CD14-positive monocyte (primary cell): ENCODE measurements around the gene ZNF132. TPM values are rescaled to one million over a fixed set of nuclear protein-coding genes. Genes with fewer than 3 reads are reported as not detected.

Source experiments
- DNase-seq, 3 donors: peaks; one replicate each; pipeline ENCODE4 v3.0.0-alpha.2; 2011 to 2022
- H2AFZ ChIP-seq: 2 replicates; pipeline ENCODE4 v1.6.0; 2012; ENCODE audit warnings: mild to moderate bottlenecking, low read depth, low read length, inconsistent platforms; ENCODE audit not compliant: insufficient read depth, poor library complexity, severe bottlenecking
- H3K27ac ChIP-seq, 2 donors: 1 replicate in 1 of 2; 2 replicates in 1 of 2; pipeline ENCODE4 v1.5.1; 2012 to 2013; ENCODE audit warnings: low read length in 2 of 2, control low read depth in 1 of 2, inconsistent platforms in 1 of 2, low read depth in 1 of 2, mild to moderate bottlenecking in 1 of 2
- H3K27me3 ChIP-seq, 2 donors: one replicate each; pipeline versions ENCODE4 v1.6.0 to v1.6.1; 2011 to 2013; ENCODE audit warnings: low read length in 2 of 2; ENCODE audit not compliant: control insufficient read depth in 2 of 2, insufficient read depth in 2 of 2
- H3K36me3 ChIP-seq, 2 donors: replicated peaks in 1 of 2; 1 replicate in 1 of 2; 2 replicates in 1 of 2; pipeline versions ENCODE4 v1.5.1 to v1.6.1; 2012 to 2013; ENCODE audit warnings: low read length in 2 of 2, control low read depth in 1 of 2, inconsistent platforms in 1 of 2, mild to moderate bottlenecking in 1 of 2; ENCODE audit not compliant: insufficient read depth in 2 of 2, control insufficient read depth in 1 of 2
- H3K4me1 ChIP-seq, 2 donors: 1 replicate in 1 of 2; 2 replicates in 1 of 2; pipeline versions ENCODE4 v1.5.1 to v1.6.1; 2012 to 2013; ENCODE audit warnings: low read length in 2 of 2, control low read depth in 1 of 2, inconsistent platforms in 1 of 2, mild to moderate bottlenecking in 1 of 2, moderate library complexity in 1 of 2; ENCODE audit not compliant: insufficient read depth in 2 of 2, control insufficient read depth in 1 of 2
- H3K4me2 ChIP-seq: replicated peaks from 2 replicates; pipeline ENCODE3; 2012; ENCODE audit warnings: low read length, moderate library complexity, mild to moderate bottlenecking; ENCODE audit not compliant: poor library complexity, severe bottlenecking; ENCODE audit errors: extremely low read depth
- H3K4me3 ChIP-seq, 3 experiments: fragments of 200-600 bp in 1 of 3; sonication (generic) in 1 of 3; replicated peaks in 1 of 3; 1 replicate in 2 of 3; 2 replicates in 1 of 3; pipeline ENCODE4 v1.5.1; 2011 to 2013; ENCODE audit warnings: low read length in 3 of 3, mild to moderate bottlenecking in 3 of 3, control low read depth in 2 of 3, low read depth in 2 of 3, inconsistent platforms in 1 of 3, moderate library complexity in 1 of 3
- H3K79me2 ChIP-seq: 2 replicates; pipeline ENCODE4 v1.6.0; 2012; ENCODE audit warnings: mild to moderate bottlenecking, control low read depth, inconsistent platforms, low read length, moderate library complexity; ENCODE audit not compliant: insufficient read depth
- H3K9ac ChIP-seq: 2 replicates; pipeline ENCODE4 v1.6.0; 2017; ENCODE audit warnings: low read length, mild to moderate bottlenecking; ENCODE audit not compliant: insufficient read depth, poor library complexity, severe bottlenecking
- H3K9me3 ChIP-seq, 2 donors: replicated peaks in 1 of 2; 1 replicate in 1 of 2; 2 replicates in 1 of 2; pipeline versions ENCODE4 v1.5.1 to v1.6.1; 2012 to 2013; ENCODE audit warnings: low read length in 2 of 2, control low read depth in 1 of 2; ENCODE audit not compliant: control insufficient read depth in 1 of 2, insufficient read depth in 1 of 2
- H4K20me1 ChIP-seq: 2 replicates; pipeline ENCODE4 v1.6.0; 2012; ENCODE audit warnings: mild to moderate bottlenecking, low read length, control low read depth, moderate library complexity; ENCODE audit not compliant: insufficient read depth
- H3K27ac Mint-ChIP-seq, 7 donors: one replicate each; pipeline ENCODE4 v1.8.0; 2020; ENCODE audit warnings: mild to moderate bottlenecking in 7 of 7, mixed read lengths in 7 of 7, moderate library complexity in 6 of 7, inconsistent platforms in 2 of 7
- H3K27me3 Mint-ChIP-seq, 3 donors: one replicate each; pipeline ENCODE4 v1.8.0; 2021 to 2022; ENCODE audit warnings: low read depth in 3 of 3, mild to moderate bottlenecking in 3 of 3, mixed read lengths in 3 of 3, moderate library complexity in 3 of 3, inconsistent platforms in 1 of 3
- H3K36me3 Mint-ChIP-seq, 2 donors: one replicate each; pipeline ENCODE4 v1.8.0; 2020; ENCODE audit warnings: mixed read lengths in 2 of 2, inconsistent platforms in 1 of 2, mild to moderate bottlenecking in 1 of 2
- H3K4me1 Mint-ChIP-seq: one replicate; pipeline ENCODE4 v1.8.0; 2020; ENCODE audit warnings: mild to moderate bottlenecking, mixed read lengths
- H3K4me3 Mint-ChIP-seq, 2 donors: one replicate each; pipeline ENCODE4 v1.8.0; 2020; ENCODE audit warnings: mild to moderate bottlenecking in 2 of 2, mixed read lengths in 2 of 2, moderate library complexity in 1 of 2
- H3K9me3 Mint-ChIP-seq, 7 donors: one replicate each; pipeline ENCODE4 v1.8.0; 2020 to 2022; ENCODE audit warnings: mixed read lengths in 7 of 7, mild to moderate bottlenecking in 6 of 7, moderate library complexity in 6 of 7, inconsistent platforms in 2 of 7
- CTCF ChIP-seq: fragments of 200-600 bp; IDR thresholded peaks from one replicate; pipeline ENCODE4 v1.8.0; 2022; ENCODE audit warnings: antibody characterized with exemption, mild to moderate bottlenecking
- WGBS: methylation state at CpG from one replicate; pipeline ENCODE4 v1.1.5; 2013; ENCODE audit warnings: missing lambda C conversion rate; ENCODE audit not compliant: insufficient coverage; 5-methylcytosine and 5-hydroxymethylcytosine counted together
- intact Hi-C, 2 donors: fragments of 100-400 bp; cut with micrococcal nuclease; formaldehyde crosslinking; loops; one replicate each; pipeline versions ENCODE4 v1.15.0 to v1.15.1; 2023
- polyA plus RNA-seq, 3 donors: library from polyadenylated mRNA; depleted of rRNA in 1 of 3; unstranded in 2 of 3; stranded (reverse) in 1 of 3; fragments of 300-500 nt in 2 of 3; fragments of >200 nt in 1 of 3; fragmentation: Illumina TruSeq in 2 of 3; gene quantifications; 1 replicate in 2 of 3; 2 replicates in 1 of 3; pipeline ENCODE4 v1.2.3, GENCODE V29; 2012 to 2021

ZNF132 gene
- polyA plus RNA-seq, 3 donors: 0.40 to 0.92 (median 0.75) TPM

- no peak for TF ChIP-seq CTCF
- 100% methylated on average over 1 of the region's 1 CpG for WGBS
- Histone ChIP-seq H3K79me2 (no peaks in the 10 kb centered on the region), H3K4me3 (no peak overlapping the region), H3K4me2 (no peak overlapping the region), H3K9ac (no peak overlapping the region), H3K36me3 (peaks cover 4 to 8% of the 10 kb centered on the region in 2 donors), H4K20me1 (no peaks in the 10 kb centered on the region), H2AFZ (no peak overlapping the region), H3K27ac (no peak overlapping the region), H3K4me1 (peaks cover 14 to 21% of the 10 kb centered on the region in 2 donors), H3K27me3 (no peaks in the 10 kb centered on the region), H3K9me3 (no peaks in the 10 kb centered on the region)
- H3K27ac Mint-ChIP-seq: peak overlapping the region in 3 of 7 donors; percentile 58 to 75 (median 71)
- peak in 1 of 3 donors; percentile 5 for DNase-seq
- H3K36me3 Mint-ChIP-seq: peaks cover 8 to 13% of the 10 kb centered on the region in 2 donors
- no peak overlapping the region for H3K4me3 Mint-ChIP-seq
- intact Hi-C loops: no loop called here
- H3K27me3 Mint-ChIP-seq: peaks cover 0 to 6% (median 2%) of the 10 kb centered on the region in 3 donors
- peaks cover 17% of the 10 kb centered on the region for H3K4me1 Mint-ChIP-seq
- H3K9me3 Mint-ChIP-seq: no peaks in the 10 kb centered on the region
These were observed 37.9 kb upstream of the ZNF132 start for GRCh38 chr19:58477871-58478270.

- TF ChIP-seq CTCF: no peak
- H3K4me1 Mint-ChIP-seq: peaks cover 17% of the 10 kb centered on the region
- H3K27me3 ChIP-seq: no peaks in the 10 kb centered on the region
- WGBS: 95% methylated on average over 11 of the region's 15 CpGs
- peaks cover 12 to 15% of the 10 kb centered on the region in 2 donors for H3K36me3 ChIP-seq
- H3K9me3 Mint-ChIP-seq: no peaks in the 10 kb centered on the region
- peaks cover 14 to 21% of the 10 kb centered on the region in 2 donors for H3K4me1 ChIP-seq
- H3K9ac ChIP-seq: no peak overlapping the region
- H3K9me3 ChIP-seq: no peaks in the 10 kb centered on the region
- H2AFZ ChIP-seq: peak overlapping the region; percentile 92
- intact Hi-C loops: no loop called here
- H3K27ac ChIP-seq: no peak overlapping the region
- H3K4me3 Mint-ChIP-seq: peak overlapping the region; percentile 86 to 95
- no peaks in the 10 kb centered on the region for H3K79me2 ChIP-seq
- H3K4me3 ChIP-seq: peak overlapping the region in 1 of 3 experiments; percentile 81
- H3K4me2 ChIP-seq: peak overlapping the region; percentile 88
- peak in 1 of 3 donors; percentile 6 for DNase-seq
- H3K27ac Mint-ChIP-seq: peak overlapping the region in 6 of 7 donors; percentile 43 to 99 (median 90)
- peaks cover 2 to 6% (median 2%) of the 10 kb centered on the region in 3 donors for H3K27me3 Mint-ChIP-seq
- H4K20me1 ChIP-seq: no peaks in the 10 kb centered on the region
- peaks cover 15 to 21% of the 10 kb centered on the region in 2 donors for H3K36me3 Mint-ChIP-seq
These were observed 37.2 kb upstream of the ZNF132 start for GRCh38 chr19:58477130-58477529.
